H54 (cell line): ENCODE data around the gene CHST13.

Experiments
- DNase-seq: peaks from one replicate; pipeline ENCODE4 v3.0.0; 2011; ENCODE audit warnings: low spot score, mixed read lengths; ENCODE audit not compliant: insufficient read length
- FAIRE-seq: peaks from 3 replicates; lab custom pipeline; 2011; peaks lifted over from hg19 to GRCh38; lab: Jason Lieb, UNC
- POLR2A ChIP-seq: IDR thresholded peaks from 2 replicates; pipeline ENCODE4 v1.6.1; 2011; ENCODE audit warnings: low read depth, mild to moderate bottlenecking, low read length

CHST13 gene

DNA sequence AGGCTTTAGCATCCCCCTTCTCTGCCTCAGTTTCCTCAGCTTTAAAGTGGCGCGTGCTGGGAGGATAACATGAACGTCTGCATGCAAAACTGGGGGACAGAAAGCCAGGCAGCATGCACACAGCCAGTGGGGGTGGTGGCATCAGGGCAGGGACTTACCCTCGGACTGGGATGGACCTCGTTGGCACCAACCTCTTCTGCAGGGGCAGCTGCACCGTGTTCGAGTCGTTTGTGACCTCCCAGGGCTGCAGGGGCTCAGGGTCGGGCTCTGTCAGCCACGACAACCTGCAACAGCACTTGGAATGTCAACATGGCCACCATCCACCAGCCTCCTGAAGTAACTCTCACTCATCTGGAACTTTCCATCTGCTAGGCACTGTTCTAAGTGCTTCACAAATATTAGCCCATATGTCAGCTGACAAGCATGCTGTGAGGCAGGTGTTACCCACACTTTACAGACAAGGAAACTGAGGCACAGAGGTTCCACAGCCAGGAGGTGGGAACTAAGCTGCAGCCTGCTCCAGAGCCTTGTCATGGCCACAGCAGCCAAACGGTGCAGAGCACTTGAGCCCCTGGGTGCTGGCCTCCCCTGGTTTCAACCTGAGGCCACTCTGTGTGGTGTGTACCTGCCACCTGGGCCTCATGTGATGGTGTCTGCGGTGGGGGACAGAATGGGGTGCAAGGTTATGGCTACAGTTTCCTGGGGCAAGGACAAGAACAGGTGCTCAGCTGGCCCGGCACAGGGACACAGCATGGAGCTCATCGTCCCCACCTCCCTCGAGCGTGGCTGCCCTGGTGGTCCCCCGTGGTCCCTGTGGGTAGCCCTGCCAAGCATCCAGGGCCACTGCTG is 28.1 kb downstream of the CHST13 start:
- FAIRE-seq (no peak), DNase-seq (no peak)
- no peak for TF ChIP-seq POLR2A

DNA sequence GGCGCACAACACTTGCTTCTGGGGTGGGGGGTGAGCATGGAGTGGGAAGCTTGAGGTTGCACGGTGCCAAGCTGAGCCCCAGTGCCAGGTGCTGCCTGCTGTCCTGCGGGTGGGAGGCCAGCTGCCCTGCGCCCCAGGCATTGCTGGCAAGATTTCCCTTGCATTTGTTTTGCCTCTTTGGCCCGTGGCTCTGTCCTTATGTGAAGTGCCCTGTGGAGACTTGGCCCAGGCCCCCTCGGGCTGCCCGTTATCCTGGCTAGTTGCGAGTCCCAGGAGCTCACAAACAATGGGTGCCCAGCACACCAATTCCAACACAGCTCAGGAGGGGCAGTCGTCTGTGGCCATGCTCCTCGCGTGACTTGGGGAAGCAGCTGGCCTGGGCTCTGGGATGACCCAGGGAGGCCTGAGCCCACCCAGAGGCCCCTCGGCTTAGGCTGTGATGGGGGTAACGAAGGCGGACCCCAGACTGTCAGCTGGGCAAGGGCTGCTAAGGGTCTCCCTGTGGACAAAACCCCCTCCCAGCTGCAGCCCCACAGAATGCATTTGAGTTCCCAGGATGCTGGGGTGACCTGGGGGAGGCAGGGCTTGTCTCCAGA is 28.8 kb downstream of the CHST13 start:
- no peak for FAIRE-seq

DNA sequence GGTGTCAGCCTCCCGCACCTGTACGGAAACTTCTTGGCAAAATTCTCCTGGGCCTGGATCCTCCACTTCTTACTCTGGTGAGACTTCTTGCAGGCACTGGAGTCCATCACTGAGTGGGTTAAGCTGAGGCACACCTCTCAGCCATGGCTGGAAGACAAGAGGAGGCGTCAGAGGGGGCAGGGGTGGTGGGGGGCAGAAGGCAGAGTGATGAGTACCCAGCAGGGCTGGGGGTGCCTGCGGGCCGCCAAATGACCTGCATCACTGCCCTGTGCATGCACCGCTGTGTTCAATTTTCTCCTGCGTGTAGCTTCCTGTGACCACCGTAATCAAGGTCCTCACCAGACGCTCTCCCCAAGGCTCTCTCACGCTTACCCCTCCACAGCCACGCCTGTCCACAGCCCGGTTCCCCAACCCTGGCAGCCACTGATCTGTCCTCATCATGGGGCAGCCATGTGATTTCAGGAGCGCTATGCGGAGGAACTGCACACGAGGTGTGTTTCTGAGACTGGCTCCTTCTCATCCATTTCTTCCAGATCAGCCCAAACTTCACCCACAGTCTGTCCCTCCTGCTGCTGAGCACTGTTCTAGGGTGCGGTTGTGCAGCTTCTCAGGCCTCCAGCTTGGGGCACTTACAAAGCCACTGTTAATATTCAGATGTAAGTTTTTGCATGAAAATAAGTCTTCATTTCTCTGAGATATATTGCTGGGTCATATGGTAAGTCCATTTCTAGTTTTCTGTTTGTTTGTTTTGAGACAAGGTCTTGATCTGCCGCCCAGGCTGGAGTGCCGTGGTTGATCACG is 29.5 kb downstream of the CHST13 start:
- no peak for FAIRE-seq
- TF ChIP-seq POLR2A, result no peak
- no peak for DNase-seq

More for the DNA sequence above, 28.8 kb downstream of the CHST13 start:
- DNase-seq, result no peak
- no peak for TF ChIP-seq POLR2A

- DNase-seq (no peak), FAIRE-seq (no peak)
- TF ChIP-seq POLR2A, result no peak
These were observed 30.9 kb downstream of the CHST13 start for GRCh38 chr3:126554560-126555525.

DNA sequence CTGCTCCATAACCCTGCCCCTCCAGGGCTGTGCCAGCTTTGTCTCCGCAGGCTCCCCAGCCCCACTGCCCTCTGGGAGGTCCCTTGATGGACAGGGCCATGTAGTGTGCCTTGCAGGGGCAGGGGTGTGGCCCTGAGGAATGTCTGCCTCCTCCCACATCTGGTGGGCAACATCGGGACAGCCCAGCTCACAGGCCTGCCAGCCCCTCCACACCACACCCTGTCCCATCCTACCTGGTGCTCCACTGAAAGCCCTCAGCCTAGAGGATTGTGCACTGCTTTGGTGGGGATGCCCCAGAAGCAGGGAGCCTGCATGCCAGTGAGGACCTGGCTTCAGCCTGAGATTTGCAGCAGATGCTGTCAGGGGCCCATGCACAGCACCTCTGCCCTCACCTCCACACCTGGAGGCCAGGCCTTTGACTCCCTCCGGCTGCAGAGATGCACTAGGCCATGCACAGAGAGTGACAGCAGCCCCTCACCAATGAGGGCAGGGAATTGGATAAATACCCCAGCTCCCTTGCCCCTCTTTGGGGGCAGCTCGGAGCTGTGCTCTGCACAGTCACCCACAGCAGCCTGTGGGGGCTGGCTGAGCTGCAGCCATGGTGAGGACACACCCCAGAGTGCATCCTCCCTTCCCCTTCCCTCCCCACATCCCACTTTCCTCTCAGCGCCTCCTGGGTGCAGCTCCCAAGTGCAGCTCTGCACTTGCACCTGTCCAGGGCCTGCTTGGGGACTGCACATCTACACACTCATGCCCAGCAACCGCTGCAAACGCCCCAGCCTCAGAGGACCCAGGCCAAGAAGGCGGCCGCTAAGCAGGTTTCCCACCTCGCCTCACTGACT is 32.1 kb downstream of the CHST13 start:
- no peak for FAIRE-seq
- no peak for DNase-seq
- TF ChIP-seq POLR2A, result no peak

GRCh38 chr3:126556637-126557414 is 32.9 kb downstream of the CHST13 start:
- FAIRE-seq (no peak), DNase-seq (no peak)

DNA sequence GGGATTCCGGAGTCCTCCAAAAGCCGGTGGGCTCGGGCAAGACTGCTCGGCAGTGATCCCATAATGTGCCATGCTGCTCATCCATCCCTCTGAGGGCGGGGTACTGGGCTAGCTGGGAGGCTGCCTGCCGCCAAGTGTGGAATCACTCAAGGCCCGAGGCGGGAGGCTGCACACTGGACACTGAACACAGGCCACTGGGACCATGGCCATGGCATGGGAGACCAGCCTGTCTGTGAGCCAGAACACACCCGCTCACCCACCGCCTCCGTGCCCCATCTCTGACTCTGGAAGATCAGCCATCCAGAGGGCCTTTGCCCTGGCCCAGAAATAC is 33.4 kb downstream of the CHST13 start:
- TF ChIP-seq POLR2A, result no peak
- FAIRE-seq, result no peak
- no peak for DNase-seq

More at GRCh38 chr3:126556637-126557414, 32.9 kb downstream of the CHST13 start:
- no peak for TF ChIP-seq POLR2A

- no peak for TF ChIP-seq POLR2A
- FAIRE-seq (no peak), DNase-seq (peak; percentile 53)
These were observed 33.8 kb downstream of the CHST13 start for GRCh38 chr3:126557761-126558160.

DNA sequence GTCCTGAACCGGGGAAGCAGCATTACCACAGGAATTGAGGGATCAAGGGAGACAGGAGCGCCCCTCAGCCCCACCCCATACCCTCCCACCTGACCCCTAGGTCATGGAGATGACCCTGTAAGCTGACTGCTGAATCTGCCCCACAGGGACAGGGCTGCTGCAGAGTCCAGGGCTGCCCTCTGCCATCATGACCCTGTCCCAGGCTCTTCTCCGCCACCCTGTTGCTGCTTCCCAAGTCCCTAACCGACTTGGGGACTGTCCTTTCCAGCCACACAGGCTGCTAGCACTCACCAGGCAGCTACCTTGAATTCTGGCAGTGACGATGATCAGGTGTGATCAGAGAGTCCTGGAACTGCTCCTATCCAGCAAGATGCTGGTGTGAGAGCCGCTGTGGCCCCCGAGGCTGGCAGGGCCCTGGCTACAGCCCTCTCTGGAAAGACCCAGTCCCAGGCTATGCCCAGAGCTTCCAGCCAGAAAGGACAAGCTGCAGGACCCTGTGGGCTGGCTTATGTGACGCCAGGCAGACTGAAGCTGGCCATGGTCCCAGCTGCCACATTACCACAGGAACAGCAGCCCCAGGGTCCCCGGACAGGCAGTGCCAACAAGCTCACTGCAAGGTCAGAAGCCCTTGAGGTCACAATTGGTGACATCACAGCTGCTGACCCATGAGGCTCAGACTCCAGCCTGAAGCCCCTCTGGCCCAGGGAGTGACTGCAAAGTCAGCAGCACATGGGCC is 34.5 kb downstream of the CHST13 start, which contains the start of gene C3orf22:
TSS of gene C3orf22 (minus strand) at position 597 of the 736 bp plus-strand sequence. CDS start 5,542 bp downstream, outside the sequence.
- FAIRE-seq (no peak), DNase-seq (no peak)
- TF ChIP-seq POLR2A, result no peak

DNA sequence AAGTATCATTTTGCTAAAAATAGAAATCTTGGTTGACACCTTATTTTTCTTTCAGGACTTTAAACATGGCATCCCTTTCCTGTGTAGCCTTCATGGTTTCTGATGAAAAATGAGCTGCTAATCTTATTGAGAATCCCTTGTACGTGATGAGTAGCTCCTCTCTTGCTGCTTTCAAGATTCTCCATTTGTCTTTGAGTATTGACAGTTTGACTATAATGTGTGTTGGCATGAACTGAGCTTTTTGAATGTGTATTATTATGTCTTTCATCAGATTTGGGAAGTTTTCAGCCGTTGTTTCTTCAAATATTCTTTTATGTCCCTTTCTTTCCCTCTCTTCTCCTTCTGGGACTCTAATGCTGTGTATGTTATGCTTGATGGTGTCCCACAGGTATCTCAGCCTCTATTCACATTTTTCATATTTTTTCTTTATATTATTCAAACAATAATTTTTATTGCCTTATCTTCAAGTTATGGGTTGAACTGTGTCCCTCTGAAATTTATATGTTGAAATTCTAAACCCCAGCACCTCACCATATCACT is 38.9 kb downstream of the CHST13 start:
- no peak for TF ChIP-seq POLR2A
- DNase-seq, result no peak
- FAIRE-seq, result no peak
